Panc1 (cell line): ENCODE data around the gene DNMT3L.

Source experiments
- POLR2AphosphoS5 ChIP-seq: IDR thresholded peaks from 2 replicates; pipeline ENCODE4 v1.6.1; 2012; ENCODE audit warnings: mild to moderate bottlenecking, low read depth, low read length, moderate library complexity
- TCF7L2 ChIP-seq: IDR thresholded peaks from 2 replicates; pipeline ENCODE4 v1.6.1; 2011; ENCODE audit warnings: mild to moderate bottlenecking, low read depth, low read length, inconsistent platforms
- TF ChIP-seq, protein P1 (sequence below): fragments of 450-650 bp; IDR thresholded peaks from 2 replicates; pipeline ENCODE4 v1.5.1; 2017; ENCODE audit warnings: mild to moderate bottlenecking
- TF ChIP-seq, protein P2 (sequence below), 2 experiments: IDR thresholded peaks; 2 replicates each; pipeline ENCODE4 v1.6.1; 2011 to 2012; ENCODE audit warnings: low read depth in 2 of 2, control low read depth in 1 of 2, low read length in 1 of 2, mild to moderate bottlenecking in 1 of 2, moderate library complexity in 1 of 2; ENCODE audit not compliant: insufficient read depth in 1 of 2

DNA sequence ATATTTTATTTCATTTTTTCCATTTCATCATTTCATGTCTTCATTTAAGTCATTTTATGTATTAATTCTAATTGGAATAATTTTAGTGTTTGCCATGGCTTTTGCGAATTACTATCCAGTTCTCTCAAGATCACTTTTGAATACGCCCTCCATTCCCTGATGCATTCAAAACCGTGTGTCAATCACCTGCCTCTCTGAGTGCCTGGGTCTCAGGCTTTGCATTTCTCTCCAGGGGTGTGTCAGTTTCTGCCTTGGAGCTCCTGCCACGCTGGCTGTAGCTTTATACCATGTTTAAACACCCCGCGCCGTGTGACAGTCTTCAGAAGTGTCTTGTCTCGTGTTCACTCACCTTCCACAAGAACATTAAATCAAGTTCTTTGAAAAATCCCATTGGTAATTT, 7.4 kb upstream of the DNMT3L start:
- TF ChIP-seq, protein P1, sequence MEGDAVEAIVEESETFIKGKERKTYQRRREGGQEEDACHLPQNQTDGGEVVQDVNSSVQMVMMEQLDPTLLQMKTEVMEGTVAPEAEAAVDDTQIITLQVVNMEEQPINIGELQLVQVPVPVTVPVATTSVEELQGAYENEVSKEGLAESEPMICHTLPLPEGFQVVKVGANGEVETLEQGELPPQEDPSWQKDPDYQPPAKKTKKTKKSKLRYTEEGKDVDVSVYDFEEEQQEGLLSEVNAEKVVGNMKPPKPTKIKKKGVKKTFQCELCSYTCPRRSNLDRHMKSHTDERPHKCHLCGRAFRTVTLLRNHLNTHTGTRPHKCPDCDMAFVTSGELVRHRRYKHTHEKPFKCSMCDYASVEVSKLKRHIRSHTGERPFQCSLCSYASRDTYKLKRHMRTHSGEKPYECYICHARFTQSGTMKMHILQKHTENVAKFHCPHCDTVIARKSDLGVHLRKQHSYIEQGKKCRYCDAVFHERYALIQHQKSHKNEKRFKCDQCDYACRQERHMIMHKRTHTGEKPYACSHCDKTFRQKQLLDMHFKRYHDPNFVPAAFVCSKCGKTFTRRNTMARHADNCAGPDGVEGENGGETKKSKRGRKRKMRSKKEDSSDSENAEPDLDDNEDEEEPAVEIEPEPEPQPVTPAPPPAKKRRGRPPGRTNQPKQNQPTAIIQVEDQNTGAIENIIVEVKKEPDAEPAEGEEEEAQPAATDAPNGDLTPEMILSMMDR: no peak
- TF ChIP-seq, protein P2, sequence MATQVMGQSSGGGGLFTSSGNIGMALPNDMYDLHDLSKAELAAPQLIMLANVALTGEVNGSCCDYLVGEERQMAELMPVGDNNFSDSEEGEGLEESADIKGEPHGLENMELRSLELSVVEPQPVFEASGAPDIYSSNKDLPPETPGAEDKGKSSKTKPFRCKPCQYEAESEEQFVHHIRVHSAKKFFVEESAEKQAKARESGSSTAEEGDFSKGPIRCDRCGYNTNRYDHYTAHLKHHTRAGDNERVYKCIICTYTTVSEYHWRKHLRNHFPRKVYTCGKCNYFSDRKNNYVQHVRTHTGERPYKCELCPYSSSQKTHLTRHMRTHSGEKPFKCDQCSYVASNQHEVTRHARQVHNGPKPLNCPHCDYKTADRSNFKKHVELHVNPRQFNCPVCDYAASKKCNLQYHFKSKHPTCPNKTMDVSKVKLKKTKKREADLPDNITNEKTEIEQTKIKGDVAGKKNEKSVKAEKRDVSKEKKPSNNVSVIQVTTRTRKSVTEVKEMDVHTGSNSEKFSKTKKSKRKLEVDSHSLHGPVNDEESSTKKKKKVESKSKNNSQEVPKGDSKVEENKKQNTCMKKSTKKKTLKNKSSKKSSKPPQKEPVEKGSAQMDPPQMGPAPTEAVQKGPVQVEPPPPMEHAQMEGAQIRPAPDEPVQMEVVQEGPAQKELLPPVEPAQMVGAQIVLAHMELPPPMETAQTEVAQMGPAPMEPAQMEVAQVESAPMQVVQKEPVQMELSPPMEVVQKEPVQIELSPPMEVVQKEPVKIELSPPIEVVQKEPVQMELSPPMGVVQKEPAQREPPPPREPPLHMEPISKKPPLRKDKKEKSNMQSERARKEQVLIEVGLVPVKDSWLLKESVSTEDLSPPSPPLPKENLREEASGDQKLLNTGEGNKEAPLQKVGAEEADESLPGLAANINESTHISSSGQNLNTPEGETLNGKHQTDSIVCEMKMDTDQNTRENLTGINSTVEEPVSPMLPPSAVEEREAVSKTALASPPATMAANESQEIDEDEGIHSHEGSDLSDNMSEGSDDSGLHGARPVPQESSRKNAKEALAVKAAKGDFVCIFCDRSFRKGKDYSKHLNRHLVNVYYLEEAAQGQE (IDR thresholded peaks at IDR 0.05; ENCODE audit: insufficient read depth in 1 of 2, low read depth in 2 of 2, low read length in 1 of 2): no peak
- TF ChIP-seq POLR2AphosphoS5 (no peak), TCF7L2 (no peak)
